HG02623 (cell line): ENCODE results near the gene CD55.

ENCODE experiments used
- ATAC-seq: cut with Tn5 transposase; IDR thresholded peaks from one replicate; pipeline ENCODE4 v1.9.1; 2021; ENCODE audit warnings: moderate library complexity; ENCODE audit not compliant: unreplicated experiment

Gene CD55

GRCh38 chr1:207321079-207321789 lies at the start of gene CD55:
TSS of gene CD55 (plus strand) at chr1:207321678. CDS start at chr1:207321766, 88 bp downstream.
- ATAC-seq, result peak; percentile 91

GRCh38 chr1:207274882-207275281 lies 46.6 kb upstream of the CD55 start:
- ATAC-seq, result no peak

GRCh38 chr1:207276465-207276864 lies 45.0 kb upstream of the CD55 start:
- no peak for ATAC-seq

GRCh38 chr1:207277241-207277640 lies 44.2 kb upstream of the CD55 start:
- ATAC-seq, result no peak

- no peak for ATAC-seq
Observed at GRCh38 chr1:207279652-207280051, 41.8 kb upstream of the CD55 start.

- ATAC-seq, result no peak
Observed at GRCh38 chr1:207280706-207281105, 40.8 kb upstream of the CD55 start.

GRCh38 chr1:207282058-207282457 lies 39.4 kb upstream of the CD55 start:
- ATAC-seq, result no peak

GRCh38 chr1:207282496-207283380 lies 38.7 kb upstream of the CD55 start:
- ATAC-seq, result no peak

- ATAC-seq, result no peak
Observed at GRCh38 chr1:207283421-207283820, 38.1 kb upstream of the CD55 start.

GRCh38 chr1:207284209-207284897 lies 37.1 kb upstream of the CD55 start:
- no peak for ATAC-seq

GRCh38 chr1:207286786-207287468 lies 34.6 kb upstream of the CD55 start:
- no peak for ATAC-seq

GRCh38 chr1:207288315-207288714 lies 33.2 kb upstream of the CD55 start:
- no peak for ATAC-seq

- no peak for ATAC-seq
Observed at GRCh38 chr1:207289756-207290155, 31.7 kb upstream of the CD55 start.

- ATAC-seq, result no peak
Observed at GRCh38 chr1:207291723-207292122, 29.8 kb upstream of the CD55 start.

- no peak for ATAC-seq
Observed at GRCh38 chr1:207298186-207298585, 23.3 kb upstream of the CD55 start.

GRCh38 chr1:207298636-207299398 lies 22.7 kb upstream of the CD55 start:
- ATAC-seq, result no peak

GRCh38 chr1:207300970-207301369 lies 20.5 kb upstream of the CD55 start:
- no peak for ATAC-seq

GRCh38 chr1:207302618-207303393 lies 18.7 kb upstream of the CD55 start:
- ATAC-seq, result no peak

GRCh38 chr1:207304710-207305488 lies 16.6 kb upstream of the CD55 start:
- ATAC-seq, result no peak
